GM23338 (cell line): ENCODE data around the gene SMTNL2. TPM values are rescaled to one million over a fixed set of nuclear protein-coding genes. Genes with fewer than 3 reads are reported as not detected.

Source experiments
- ATAC-seq: fragments of 200-7000 bp; cut with Tn5 transposase; 3 replicates; pipeline ENCODE4 v1.9.1; 2020
- DNase-seq: peaks from one replicate; pipeline ENCODE4 v3.0.0-alpha.2; 2015; ENCODE audit warnings: low spot score
- H2AFZ ChIP-seq: fragments of 200-600 bp; sonication (generic); 2 replicates; pipeline ENCODE4 v1.8.0; 2016; ENCODE audit warnings: antibody characterized with exemption, mild to moderate bottlenecking, moderate library complexity
- H3F3A ChIP-seq: fragments of 200-600 bp; sonication (generic); replicated peaks from 2 replicates; pipeline ENCODE4 v1.8.0; 2017; ENCODE audit warnings: antibody characterized with exemption, mixed run types, low read depth
- H3K27ac ChIP-seq: fragments of 200-600 bp; sonication (generic); 2 replicates; pipeline ENCODE4 v1.6.1; 2016; ENCODE audit warnings: low read depth
- H3K27me3 ChIP-seq: fragments of 200-600 bp; sonication (generic); 2 replicates; pipeline ENCODE4 v1.8.0; 2016; ENCODE audit warnings: mild to moderate bottlenecking, mixed run types, moderate library complexity; ENCODE audit not compliant: insufficient read depth
- H3K36me3 ChIP-seq: fragments of 200-600 bp; sonication (generic); 2 replicates; pipeline ENCODE4 v1.8.0; 2016; ENCODE audit warnings: mild to moderate bottlenecking; ENCODE audit not compliant: insufficient read depth
- H3K4me1 ChIP-seq: fragments of 200-600 bp; sonication (generic); 2 replicates; pipeline ENCODE4 v1.8.0; 2016; ENCODE audit warnings: mild to moderate bottlenecking, moderate library complexity; ENCODE audit not compliant: insufficient read depth
- H3K4me2 ChIP-seq: fragments of 200-600 bp; sonication (generic); 2 replicates; pipeline ENCODE4 v1.7.1; 2017; ENCODE audit warnings: mixed run types
- H3K4me3 ChIP-seq: fragments of 200-600 bp; sonication (generic); 2 replicates; pipeline ENCODE4 v1.6.1; 2016; ENCODE audit warnings: mixed run types
- H3K79me2 ChIP-seq: fragments of 200-600 bp; sonication (generic); replicated peaks from 2 replicates; pipeline ENCODE4 v1.8.0; 2017; ENCODE audit warnings: mild to moderate bottlenecking; ENCODE audit not compliant: insufficient read depth
- H3K9me2 ChIP-seq: fragments of 200-600 bp; sonication (generic); 2 replicates; pipeline ENCODE4 v1.8.0; 2017; ENCODE audit not compliant: insufficient read depth
- H4K20me1 ChIP-seq: fragments of 200-600 bp; sonication (generic); replicated peaks from 2 replicates; pipeline ENCODE4 v1.8.0; 2017; ENCODE audit warnings: mild to moderate bottlenecking; ENCODE audit not compliant: insufficient read depth
- H3K27ac Mint-ChIP-seq: 2 replicates; pipeline ENCODE4 v1.8.0; 2020; ENCODE audit warnings: inconsistent platforms, mild to moderate bottlenecking, moderate library complexity, mixed read lengths
- H3K27me3 Mint-ChIP-seq: 3 replicates; pipeline ENCODE4 v1.8.0; 2022; ENCODE audit warnings: low read depth, mild to moderate bottlenecking, moderate library complexity, mixed read lengths, inconsistent platforms; ENCODE audit not compliant: insufficient read depth, poor library complexity
- H3K36me3 Mint-ChIP-seq: 3 replicates; pipeline ENCODE4 v1.8.0; 2021; ENCODE audit warnings: low read depth, mild to moderate bottlenecking, inconsistent platforms, moderate library complexity, mixed read lengths
- H3K4me1 Mint-ChIP-seq: 3 replicates; pipeline ENCODE4 v1.8.0; 2020; ENCODE audit warnings: mild to moderate bottlenecking, inconsistent platforms, mixed read lengths
- H3K4me3 Mint-ChIP-seq: 3 replicates; pipeline ENCODE4 v1.8.0; 2021; ENCODE audit warnings: moderate library complexity, mild to moderate bottlenecking, inconsistent platforms, mixed read lengths
- H3K9me3 Mint-ChIP-seq: 3 replicates; pipeline ENCODE4 v1.8.0; 2020; ENCODE audit warnings: moderate library complexity, mild to moderate bottlenecking, inconsistent platforms, mixed read lengths
- CREB1 ChIP-seq: fragments of 250-450 bp; sonication (Bioruptor Pico); IDR thresholded peaks from 2 replicates; pipeline ENCODE4 v1.5.0; 2020; ENCODE audit warnings: low read depth, mild to moderate bottlenecking, moderate library complexity
- EZH2 ChIP-seq: fragments of 200-600 bp; sonication (generic); IDR thresholded peaks from one replicate; pipeline ENCODE4 v1.8.0; 2017; ENCODE audit warnings: antibody characterized with exemption, mild to moderate bottlenecking, low read depth; ENCODE audit not compliant: unreplicated experiment
- EZH2phosphoT487 ChIP-seq: fragments of 200-600 bp; sonication (generic); IDR thresholded peaks from one replicate; pipeline ENCODE4 v1.8.1; 2018; ENCODE audit warnings: antibody characterized with exemption; ENCODE audit not compliant: unreplicated experiment
- JUNB ChIP-seq: IDR thresholded peaks from one replicate; pipeline ENCODE4 v1.6.1; 2016; ENCODE audit warnings: antibody characterized with exemption; ENCODE audit not compliant: unreplicated experiment
- NANOG ChIP-seq: IDR thresholded peaks from 2 replicates; pipeline ENCODE4 v1.6.1; 2016; ENCODE audit warnings: antibody characterized with exemption, borderline replicate concordance
- POLR2AphosphoS5 ChIP-seq: IDR thresholded peaks from 2 replicates; pipeline ENCODE4 v1.6.1; 2016; ENCODE audit warnings: antibody characterized with exemption, low read depth
- REST ChIP-seq: IDR thresholded peaks from one replicate; pipeline ENCODE4 v1.6.1; 2018; ENCODE audit warnings: antibody characterized with exemption; ENCODE audit not compliant: unreplicated experiment
- STAT1 ChIP-seq: IDR thresholded peaks from one replicate; pipeline ENCODE4 v1.6.1; 2016; ENCODE audit warnings: antibody characterized with exemption; ENCODE audit not compliant: unreplicated experiment
- ZNF114 ChIP-seq: fragments of 250-450 bp; sonication (Bioruptor Pico); IDR thresholded peaks from 2 replicates; pipeline ENCODE4 v1.5.0; 2020; ENCODE audit warnings: mild to moderate bottlenecking, moderate library complexity
- ZNF331 ChIP-seq: fragments of 250-450 bp; sonication (Bioruptor Pico); IDR thresholded peaks from 2 replicates; pipeline ENCODE4 v1.5.0; 2020; ENCODE audit warnings: low read depth, mild to moderate bottlenecking, moderate library complexity
- ZNF462 ChIP-seq: fragments of 250-450 bp; sonication (Bioruptor Pico); IDR thresholded peaks from 2 replicates; pipeline ENCODE4 v1.5.0; 2020; ENCODE audit warnings: mild to moderate bottlenecking, moderate library complexity
- polyA plus RNA-seq: library from polyadenylated mRNA; unstranded; fragments of >200 nt; fragmentation: Nextera tagmentation; extraction: Ambion mirVana; gene quantifications from 2 replicates; pipeline ENCODE4 v1.2.1, GENCODE V29; 2016
- total RNA-seq: library from RNA; depleted of rRNA; stranded (reverse); fragments of >200 nt; shearing (Covaris generic); gene quantifications from 2 replicates; pipeline ENCODE4 v1.2.3, GENCODE V29; 2014

The SMTNL2 gene
- total and polyA plus RNA-seq, 2 experiments from 2014 or later: 1.3 to 4.3 TPM

GRCh38 chr17:4620531-4621101, 36.3 kb downstream of the SMTNL2 start:
- no peak overlapping the region for H3K27ac Mint-ChIP-seq
- H3K36me3 Mint-ChIP-seq: no peaks in the 10 kb centered on the region
- Histone ChIP-seq H3K9me2 (no peaks in the 10 kb centered on the region), H3K4me3 (no peak overlapping the region), H3K79me2 (no peaks in the 10 kb centered on the region), H3K27me3 (no peaks in the 10 kb centered on the region), H3K4me1 (peaks cover 6% of the 10 kb centered on the region; the same call in 1 of the 2 replicates), H3K36me3 (no peaks in the 10 kb centered on the region), H3K27ac (no peak overlapping the region), H3F3A (no peaks in the 10 kb centered on the region), H2AFZ (no peak overlapping the region), H3K4me2 (no peak overlapping the region), H4K20me1 (no peaks in the 10 kb centered on the region)
- TF ChIP-seq CREB1 (CRISPR knock-in tag): no peak
- TF ChIP-seq POLR2AphosphoS5: no peak
- TF ChIP-seq EZH2: no peak
- no peak for TF ChIP-seq ZNF114
- no peak for TF ChIP-seq ZNF462
- TF ChIP-seq EZH2phosphoT487: no peak
- no peak for TF ChIP-seq NANOG
- DNase-seq (no peak), ATAC-seq (no peak)
- no peak overlapping the region for H3K4me3 Mint-ChIP-seq
- no peaks in the 10 kb centered on the region for H3K9me3 Mint-ChIP-seq
- H3K4me1 Mint-ChIP-seq: peaks cover 8% of the 10 kb centered on the region; the same call in 2 of the 3 replicates
- peaks cover 5% of the 10 kb centered on the region for H3K27me3 Mint-ChIP-seq

- no peaks in the 10 kb centered on the region for H3K36me3 Mint-ChIP-seq
- H3K36me3 ChIP-seq: no peaks in the 10 kb centered on the region
- no peak overlapping the region for H3K4me3 ChIP-seq
- no peak overlapping the region for H3K27ac ChIP-seq
- H4K20me1 ChIP-seq: no peaks in the 10 kb centered on the region
- H3K79me2 ChIP-seq: no peaks in the 10 kb centered on the region
- ATAC-seq (no peak), DNase-seq (no peak)
- no peaks in the 10 kb centered on the region for H3K27me3 ChIP-seq
- no peak overlapping the region for H3K4me3 Mint-ChIP-seq
- H3K9me3 Mint-ChIP-seq: no peaks in the 10 kb centered on the region
- no peak overlapping the region for H3K27ac Mint-ChIP-seq
- H3K27me3 Mint-ChIP-seq: no peaks in the 10 kb centered on the region
- no peak overlapping the region for H3K4me2 ChIP-seq
- no peak overlapping the region for H2AFZ ChIP-seq
- H3F3A ChIP-seq: no peaks in the 10 kb centered on the region
- H3K4me1 Mint-ChIP-seq: peaks cover 10% of the 10 kb centered on the region; the same call in 2 of the 3 replicates
- no peaks in the 10 kb centered on the region for H3K9me2 ChIP-seq
- peaks cover 6% of the 10 kb centered on the region; the same call in 1 of the 2 replicates for H3K4me1 ChIP-seq
- TF ChIP-seq REST (no peak), ZNF114 (no peak), CREB1 (CRISPR knock-in tag) (no peak), ZNF331 (CRISPR knock-in tag) (no peak), EZH2phosphoT487 (no peak), POLR2AphosphoS5 (no peak), JUNB (no peak), EZH2 (no peak), STAT1 (no peak)
Observed at GRCh38 chr17:4622375-4622774, 38.0 kb downstream of the SMTNL2 start.
